Lung (tissue), 12 donors: ENCODE results near the gene TSPAN14. TPM values are rescaled to one million over a fixed set of nuclear protein-coding genes. Genes with fewer than 3 reads are reported as not detected.
A peak's percentile ranks its signal among the peaks of the same experiment; 100 is the strongest.

ENCODE experiments used
- ATAC-seq: fragments of 200-7000 bp; cut with Tn5 transposase; one replicate; pipeline ENCODE4 v1.9.1; 2020; ENCODE audit warnings: moderate number of reproducible peaks; ENCODE audit not compliant: insufficient read depth, low FRiP score
- DNase-seq, 3 donors: peaks; one replicate each; pipeline ENCODE4 v3.0.0-alpha.2; 2013 to 2017
- H3K27ac ChIP-seq, 2 donors: one replicate each; pipeline ENCODE4 v1.5.1; 2013; ENCODE audit warnings: mild to moderate bottlenecking in 2 of 2, moderate library complexity in 2 of 2, control low read depth in 1 of 2, inconsistent platforms in 1 of 2, low read depth in 1 of 2, low read length in 1 of 2
- H3K27me3 ChIP-seq, 3 donors: one replicate each; pipeline ENCODE4 v1.5.1; 2013; ENCODE audit warnings: low read length in 2 of 3; ENCODE audit not compliant: control insufficient read depth in 3 of 3, insufficient read depth in 3 of 3
- H3K36me3 ChIP-seq, 4 donors: one replicate each; pipeline ENCODE4 v1.5.1; 2013; ENCODE audit warnings: low read length in 4 of 4, mild to moderate bottlenecking in 1 of 4, moderate library complexity in 1 of 4; ENCODE audit not compliant: control insufficient read depth in 4 of 4, insufficient read depth in 4 of 4
- H3K4me1 ChIP-seq, 5 donors: one replicate each; pipeline ENCODE4 v1.5.1; 2013; ENCODE audit warnings: low read length in 5 of 5, mild to moderate bottlenecking in 2 of 5, moderate library complexity in 1 of 5; ENCODE audit not compliant: control insufficient read depth in 5 of 5, insufficient read depth in 5 of 5
- H3K4me3 ChIP-seq: one replicate; pipeline ENCODE4 v1.5.1; 2013; ENCODE audit warnings: mild to moderate bottlenecking, control low read depth, moderate library complexity
- H3K9ac ChIP-seq, 2 donors: one replicate each; pipeline ENCODE4 v1.5.1; 2013; ENCODE audit warnings: low read length in 2 of 2, control low read depth in 1 of 2; ENCODE audit not compliant: insufficient read depth in 1 of 2
- H3K9me3 ChIP-seq, 4 donors: one replicate each; pipeline ENCODE4 v1.5.1; 2013; ENCODE audit warnings: low read length in 3 of 4, mild to moderate bottlenecking in 1 of 4, moderate library complexity in 1 of 4; ENCODE audit not compliant: control insufficient read depth in 4 of 4, insufficient read depth in 3 of 4
- WGBS, 2 donors: extraction: QIAGEN DNeasy Blood & Tissue Kit; methylation state at CpG; one replicate each; pipeline ENCODE4 v1.1.7; 2013; 5-methylcytosine and 5-hydroxymethylcytosine counted together
- polyA plus RNA-seq, 2 donors: library from polyadenylated mRNA; stranded (reverse); fragments of 200-250 nt; gene quantifications; one replicate each; pipeline ENCODE4 v1.2.1, GENCODE V29; 2013
- total RNA-seq, 2 donors: library from RNA; depleted of rRNA in 1 of 2; stranded (reverse); fragments of >200 nt in 1 of 2; gene quantifications; one replicate each; pipeline ENCODE4 v1.2.1, GENCODE V29; 2014 to 2021
- TF ChIP-seq, protein P1 (sequence below): IDR thresholded peaks from 2 replicates; pipeline ENCODE4 v1.5.1; 2012; ENCODE audit warnings: mild to moderate bottlenecking; ENCODE audit errors: control extremely low read depth, extremely low read depth
- donor health status: control.
- donor health status: control.
- donor health status: Bipolar disorder and iron deficiency.
- donor health status: healthy.
- donor health status: DM: yes; HTN: yes; CAD: no.

Gene TSPAN14
- total and polyA plus RNA-seq, 4 donors, result 40.9 to 187 (median 116) TPM

DNA sequence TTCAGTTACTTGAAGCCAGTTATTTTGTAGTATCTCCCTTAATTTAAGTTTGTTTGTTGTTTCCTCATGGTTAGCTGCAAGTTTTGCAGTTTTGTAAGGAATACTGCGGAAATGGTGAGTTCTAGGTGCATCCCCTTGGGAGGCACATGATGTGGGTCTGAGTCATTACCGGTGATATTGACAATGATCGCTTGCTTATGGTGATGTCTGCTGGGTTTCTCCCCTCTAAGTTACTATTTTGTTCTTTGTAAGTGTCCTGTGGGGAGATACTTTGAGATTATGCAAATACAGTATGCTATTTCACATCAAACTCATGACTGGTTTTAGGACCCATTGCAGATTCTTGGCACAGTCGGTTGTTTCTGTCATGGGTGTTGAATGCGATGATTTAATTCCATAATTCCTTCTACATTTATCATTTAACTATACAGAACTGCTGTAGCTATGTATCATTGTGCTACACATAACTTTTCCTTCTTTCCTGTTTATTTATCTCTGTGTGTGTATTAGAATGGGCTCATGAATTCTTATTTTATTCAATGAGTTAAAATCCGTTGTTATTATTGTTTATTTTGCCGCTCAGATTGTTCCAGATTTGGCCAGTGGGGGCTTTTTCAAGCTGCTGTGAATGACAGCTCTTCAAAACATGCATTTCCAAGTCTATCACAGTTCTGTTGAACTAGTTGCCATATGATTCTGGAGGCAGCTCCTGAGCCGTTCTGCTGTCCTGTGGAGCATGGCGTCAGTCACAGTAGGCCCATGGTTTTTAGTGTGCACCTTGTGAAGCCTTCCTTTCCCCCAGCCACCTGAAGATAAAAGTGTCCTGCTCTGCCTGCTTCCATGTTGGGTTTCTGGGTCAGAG, 18.4 kb downstream of the TSPAN14 start:
- Histone ChIP-seq H3K27ac (peak overlapping the region in 1 of 2 donors; percentile 85), H3K27me3 (no peaks in the 10 kb centered on the region), H3K9me3 (no peaks in the 10 kb centered on the region), H3K9ac (no peak overlapping the region), H3K36me3 (peaks cover 0 to 34% (median 4%) of the 10 kb centered on the region in 4 donors), H3K4me3 (no peak overlapping the region), H3K4me1 (peaks cover 7 to 50% (median 17%) of the 10 kb centered on the region in 5 donors)
- 51 to 70% methylated on average over 9 of the region's 9 CpGs for WGBS, 2 donors
- no peak for ATAC-seq
- TF ChIP-seq, protein P1, sequence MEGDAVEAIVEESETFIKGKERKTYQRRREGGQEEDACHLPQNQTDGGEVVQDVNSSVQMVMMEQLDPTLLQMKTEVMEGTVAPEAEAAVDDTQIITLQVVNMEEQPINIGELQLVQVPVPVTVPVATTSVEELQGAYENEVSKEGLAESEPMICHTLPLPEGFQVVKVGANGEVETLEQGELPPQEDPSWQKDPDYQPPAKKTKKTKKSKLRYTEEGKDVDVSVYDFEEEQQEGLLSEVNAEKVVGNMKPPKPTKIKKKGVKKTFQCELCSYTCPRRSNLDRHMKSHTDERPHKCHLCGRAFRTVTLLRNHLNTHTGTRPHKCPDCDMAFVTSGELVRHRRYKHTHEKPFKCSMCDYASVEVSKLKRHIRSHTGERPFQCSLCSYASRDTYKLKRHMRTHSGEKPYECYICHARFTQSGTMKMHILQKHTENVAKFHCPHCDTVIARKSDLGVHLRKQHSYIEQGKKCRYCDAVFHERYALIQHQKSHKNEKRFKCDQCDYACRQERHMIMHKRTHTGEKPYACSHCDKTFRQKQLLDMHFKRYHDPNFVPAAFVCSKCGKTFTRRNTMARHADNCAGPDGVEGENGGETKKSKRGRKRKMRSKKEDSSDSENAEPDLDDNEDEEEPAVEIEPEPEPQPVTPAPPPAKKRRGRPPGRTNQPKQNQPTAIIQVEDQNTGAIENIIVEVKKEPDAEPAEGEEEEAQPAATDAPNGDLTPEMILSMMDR, result no peak
- DNase-seq, result no peak

DNA sequence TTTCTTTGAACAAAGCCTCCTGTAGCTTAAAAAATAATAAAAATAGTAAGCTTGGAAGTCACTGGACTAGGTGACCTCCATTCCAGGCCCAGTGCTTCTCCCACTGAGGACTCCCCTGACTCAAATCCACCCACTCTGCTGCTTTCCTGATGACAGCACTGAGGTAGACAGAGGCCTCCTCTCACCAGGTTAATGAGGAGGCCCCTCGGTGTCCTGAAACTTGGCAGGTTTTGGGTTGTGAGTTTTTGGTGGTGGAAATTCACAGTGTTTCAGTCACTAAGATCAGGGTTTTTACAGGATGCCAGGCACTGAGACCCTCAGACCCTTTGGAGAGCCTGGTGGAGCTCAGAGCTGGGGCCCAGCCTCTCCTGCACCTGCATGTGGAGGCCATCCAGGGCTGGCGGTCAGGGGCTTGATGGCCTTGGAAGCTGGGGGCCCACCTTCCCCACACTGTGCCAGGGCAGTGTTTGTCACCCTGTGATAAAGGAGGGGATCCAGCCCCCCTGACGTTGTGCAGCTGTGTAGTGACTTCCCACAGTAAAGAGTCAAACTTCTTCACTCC, 19.1 kb downstream of the TSPAN14 start:
- WGBS, 2 donors, result 77 to 85% methylated on average over 3 of the region's 3 CpGs
- DNase-seq (no peak), ATAC-seq (no peak)
- H3K27me3 ChIP-seq, result no peaks in the 10 kb centered on the region
- H3K4me1 ChIP-seq, result peaks cover 4 to 45% (median 15%) of the 10 kb centered on the region in 5 donors
- peak overlapping the region in 1 of 2 donors; percentile 85 for H3K27ac ChIP-seq
- no peaks in the 10 kb centered on the region for H3K9me3 ChIP-seq
- no peak overlapping the region for H3K9ac ChIP-seq
- TF ChIP-seq, protein P1, result no peak
- peaks cover 0 to 36% (median 4%) of the 10 kb centered on the region in 4 donors for H3K36me3 ChIP-seq
- H3K4me3 ChIP-seq, result no peak overlapping the region

DNA sequence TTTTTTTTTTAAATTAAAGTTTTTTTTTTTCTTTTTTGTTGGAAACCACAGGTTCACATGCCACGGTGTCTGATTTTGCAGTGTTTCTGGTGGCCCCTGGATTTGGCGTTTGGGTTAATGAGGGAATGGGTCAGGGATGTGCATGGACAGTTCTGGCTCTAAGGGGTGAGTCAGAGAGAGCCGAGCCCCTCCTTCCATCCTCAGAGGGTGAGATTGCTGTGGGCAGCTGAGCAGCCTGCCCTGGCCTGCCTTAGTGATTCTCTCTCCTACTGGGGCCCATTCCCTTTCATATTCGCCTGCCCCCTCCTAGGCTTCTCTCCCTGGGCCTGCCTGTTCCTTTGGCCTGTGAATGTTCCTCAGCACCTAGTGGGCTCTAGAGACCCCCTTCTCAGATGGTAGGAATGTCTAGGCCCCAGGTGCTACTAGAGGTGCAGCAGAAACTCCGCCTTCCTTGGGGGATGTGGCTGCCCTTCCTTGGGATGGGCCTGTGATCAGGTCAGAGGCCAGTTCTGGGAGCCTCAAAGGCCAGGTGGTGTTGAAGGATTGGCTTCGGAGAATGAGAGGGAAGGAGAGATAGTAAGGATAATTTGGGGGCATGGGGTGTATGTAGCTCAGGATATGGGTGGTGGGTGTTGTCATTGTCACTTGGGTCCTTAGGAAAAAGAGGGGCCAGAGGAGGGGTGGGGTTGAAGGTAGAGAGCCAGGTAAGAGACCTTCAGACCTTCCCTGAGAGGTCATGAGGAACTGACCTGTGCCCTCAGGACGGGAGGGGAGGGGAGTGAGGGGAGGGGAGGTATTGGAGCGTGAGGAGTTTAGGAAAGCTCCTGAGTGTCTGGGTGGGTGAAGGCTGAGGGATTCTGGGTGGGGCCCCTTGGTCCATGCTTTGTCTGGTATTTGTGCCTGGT, 19.8 kb downstream of the TSPAN14 start:
- no peak overlapping the region for H3K9ac ChIP-seq
- H3K4me3 ChIP-seq, result no peak overlapping the region
- TF ChIP-seq, protein P1, result no peak
- ATAC-seq, result no peak
- H3K9me3 ChIP-seq, result no peaks in the 10 kb centered on the region
- H3K27me3 ChIP-seq, result no peaks in the 10 kb centered on the region
- H3K36me3 ChIP-seq, result peaks cover 0 to 36% (median 6%) of the 10 kb centered on the region in 4 donors
- no peak for DNase-seq
- peaks cover 4 to 41% (median 12%) of the 10 kb centered on the region in 5 donors for H3K4me1 ChIP-seq
- 81 to 85% methylated on average over 8 of the region's 8 CpGs for WGBS, 2 donors
- peak overlapping the region; percentile 27 to 71 for H3K27ac ChIP-seq
